H1 (cell line): ENCODE measurements around the gene ASB4. TPM values are rescaled to one million over a fixed set of nuclear protein-coding genes. Genes with fewer than 3 reads are reported as not detected.

Source experiments
- ASH2L ChIP-seq: fragments of 200-600, 300-600 bp; sonication (generic); IDR thresholded peaks from one replicate; pipeline ENCODE4 v1.7.1; 2017; ENCODE audit warnings: low read length
- RAD21 ChIP-seq, 2 experiments: IDR thresholded peaks in 1 of 2; conservative IDR thresholded peaks in 1 of 2; 2 replicates each; pipeline ENCODE4 v1.6.1; 2011; ENCODE audit warnings: low read depth in 2 of 2, low read length in 2 of 2, improper control_type of control experiment in 1 of 2, inconsistent platforms in 1 of 2, mild to moderate bottlenecking in 1 of 2, moderate library complexity in 1 of 2
- polyA plus RNA-seq, 7 experiments: library from polyadenylated mRNA; depleted of rRNA in 3 of 7; stranded (reverse) in 5 of 7; unstranded in 2 of 7; fragments of >200 nt in 5 of 7; fragments of 200-250 nt in 2 of 7; gene quantifications; 1 replicate in 5 of 7; 2 replicates in 1 of 7; 4 replicates in 1 of 7; pipeline versions ENCODE4 v1.2.1 to v1.2.3, GENCODE V29; 2011 to 2013; ENCODE audit warnings: missing spikeins in 2 of 7, mixed read lengths in 2 of 7
- total RNA-seq: library from RNA; stranded (reverse); fragmentation: NEBNext Ultra II Directional; extraction: Animal tissue kit (Norgen Biotek cat#: 25700); gene quantifications from 2 replicates; pipeline ENCODE4 v1.2.1, GENCODE V29; 2021
- TF ChIP-seq, protein P1 (sequence below): IDR thresholded peaks from 2 replicates; pipeline ENCODE4 v1.6.1; 2011; ENCODE audit warnings: low read length, improper control_type of control experiment

The ASB4 gene
- total and polyA plus RNA-seq, 2 of the 8 experiments (the other 6 are each of a cell fraction or from before 2014, with no cell fraction given): not detected

GRCh38 chr7:95491634-95492314 lies 6.0 kb downstream of the ASB4 start (continued):
- TF ChIP-seq ASH2L (peak; percentile 25), RAD21 (IDR thresholded peaks at IDR 0.05 in 1 of 2, conservative IDR thresholded peaks at IDR 0.05 in 1 of 2; ENCODE audit: low read depth in 2 of 2, low read length in 2 of 2) (no peak)
- TF ChIP-seq, protein P1, sequence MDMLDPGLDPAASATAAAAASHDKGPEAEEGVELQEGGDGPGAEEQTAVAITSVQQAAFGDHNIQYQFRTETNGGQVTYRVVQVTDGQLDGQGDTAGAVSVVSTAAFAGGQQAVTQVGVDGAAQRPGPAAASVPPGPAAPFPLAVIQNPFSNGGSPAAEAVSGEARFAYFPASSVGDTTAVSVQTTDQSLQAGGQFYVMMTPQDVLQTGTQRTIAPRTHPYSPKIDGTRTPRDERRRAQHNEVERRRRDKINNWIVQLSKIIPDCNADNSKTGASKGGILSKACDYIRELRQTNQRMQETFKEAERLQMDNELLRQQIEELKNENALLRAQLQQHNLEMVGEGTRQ: no peak
